ENCODE measurements around the gene NRG2.

- TF ChIP-seq POLR2A (IDR thresholded peaks at IDR 0.05) (no peak), CTCF (IDR thresholded peaks at IDR 0.05) (no peak)
These were observed 243.7 kb downstream of the NRG2 start for GRCh38 chr5:139799359-139799758.
